GM03348 (cell line): ENCODE data around the gene C1QA.

Experiments used
- DNase-seq: peaks from one replicate; pipeline ENCODE4 v3.0.0; 2012; ENCODE audit warnings: low spot score

C1QA gene

GRCh38 chr1:22636353-22636752 lies at the start of gene C1QA:
Gene C1QA (plus strand): TSS chr1:22636628. CDS start chr1:22637617, 989 bp downstream.
- DNase-seq, result no peak

DNA sequence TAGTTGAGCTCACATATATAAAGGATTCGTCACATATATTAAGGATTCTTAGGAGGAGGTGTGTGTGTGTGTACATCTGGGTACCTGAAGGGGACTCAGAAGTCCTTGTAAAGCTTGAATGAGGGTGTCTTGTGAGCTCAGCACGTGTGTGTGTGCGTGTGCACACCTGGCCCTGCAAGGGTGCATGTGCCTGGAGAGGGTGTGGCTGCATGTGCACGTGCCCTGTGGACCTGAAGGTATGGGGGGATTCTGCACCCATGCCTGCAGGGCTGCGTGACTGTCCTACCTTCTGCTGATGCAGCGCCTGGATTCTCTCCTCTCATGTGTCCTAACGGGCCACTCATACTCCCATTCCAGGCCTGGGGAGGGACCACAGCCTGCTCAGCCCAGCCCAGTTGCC lies 49.2 kb upstream of the C1QA start:
- DNase-seq, result no peak

DNA sequence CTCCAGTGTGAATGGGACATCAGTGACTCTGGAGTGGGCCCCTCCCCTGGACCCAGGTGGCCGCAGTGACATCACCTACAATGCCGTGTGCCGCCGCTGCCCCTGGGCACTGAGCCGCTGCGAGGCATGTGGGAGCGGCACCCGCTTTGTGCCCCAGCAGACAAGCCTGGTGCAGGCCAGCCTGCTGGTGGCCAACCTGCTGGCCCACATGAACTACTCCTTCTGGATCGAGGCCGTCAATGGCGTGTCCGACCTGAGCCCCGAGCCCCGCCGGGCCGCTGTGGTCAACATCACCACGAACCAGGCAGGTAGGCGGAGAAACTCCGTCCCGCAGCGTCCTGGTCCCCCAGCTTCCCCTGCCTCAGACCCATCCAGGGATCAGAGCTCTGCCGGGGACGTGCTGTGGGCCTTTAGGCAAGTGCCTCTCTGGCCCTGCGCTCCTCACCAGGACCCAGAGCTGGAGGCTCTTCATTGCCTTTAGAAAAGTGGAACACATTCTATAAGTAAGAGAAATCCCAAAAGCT lies 47.5 kb upstream of the C1QA start:
- DNase-seq, result no peak

DNA sequence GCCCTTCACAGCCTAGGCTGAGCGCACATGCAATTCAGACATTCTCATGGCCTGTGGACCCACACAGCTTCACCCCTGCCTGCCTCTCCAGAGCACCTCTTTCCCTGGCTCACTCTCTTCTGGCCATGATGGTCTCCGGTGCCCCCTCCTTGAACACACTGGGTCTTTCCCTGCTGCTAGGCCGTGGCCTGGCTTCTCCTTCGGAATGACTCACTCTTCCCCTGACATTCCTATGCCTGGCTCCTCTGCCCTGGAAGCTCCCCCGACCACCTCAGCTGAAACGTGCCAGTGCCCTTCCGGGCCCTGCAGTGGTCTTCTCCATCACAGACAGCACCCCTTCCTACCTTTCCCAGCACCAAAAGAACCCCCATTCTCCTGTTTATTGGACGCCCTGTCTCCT lies 44.9 kb upstream of the C1QA start:
- DNase-seq, result no peak

GRCh38 chr1:22592051-22592450 lies 44.4 kb upstream of the C1QA start:
- no peak for DNase-seq

GRCh38 chr1:22592919-22593790 lies 43.3 kb upstream of the C1QA start:
- no peak for DNase-seq

DNA sequence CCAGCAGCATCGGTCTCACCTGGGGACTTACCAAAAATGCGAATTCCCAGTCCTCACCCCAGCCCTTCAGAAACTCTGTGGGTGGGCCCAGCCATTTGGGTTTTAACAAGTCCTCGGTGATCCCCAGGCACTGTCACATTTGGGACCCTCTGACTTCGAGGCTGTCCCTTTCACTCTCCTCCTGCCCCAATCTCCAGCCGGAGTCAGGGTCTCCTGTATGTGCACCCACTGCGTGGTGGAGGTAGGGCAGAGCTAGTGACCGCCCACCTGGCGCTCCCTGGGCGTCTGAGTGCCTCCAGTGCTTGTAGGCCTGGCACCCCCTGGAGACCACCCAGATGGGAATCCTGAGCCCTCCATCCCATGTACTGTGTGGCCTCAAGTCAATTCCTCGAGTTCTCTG lies 42.0 kb upstream of the C1QA start:
- no peak for DNase-seq

DNA sequence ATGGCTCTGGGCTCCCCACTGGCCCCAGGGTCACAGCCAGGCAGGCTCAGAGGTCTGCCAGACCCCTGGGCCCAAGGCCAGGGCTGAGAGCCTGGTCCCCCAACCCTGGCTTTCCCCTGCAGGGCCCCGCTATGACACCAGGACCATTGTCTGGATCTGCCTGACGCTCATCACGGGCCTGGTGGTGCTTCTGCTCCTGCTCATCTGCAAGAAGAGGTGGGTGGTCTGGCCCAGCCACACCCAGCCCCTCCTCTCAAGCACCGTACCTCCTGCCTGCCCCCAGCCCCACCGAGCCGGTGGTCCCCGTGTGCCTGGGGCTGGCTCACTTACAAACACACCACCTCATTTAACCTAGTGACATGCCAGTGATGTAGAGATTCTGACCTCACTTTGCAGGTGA lies 41.3 kb upstream of the C1QA start:
- no peak for DNase-seq

DNA sequence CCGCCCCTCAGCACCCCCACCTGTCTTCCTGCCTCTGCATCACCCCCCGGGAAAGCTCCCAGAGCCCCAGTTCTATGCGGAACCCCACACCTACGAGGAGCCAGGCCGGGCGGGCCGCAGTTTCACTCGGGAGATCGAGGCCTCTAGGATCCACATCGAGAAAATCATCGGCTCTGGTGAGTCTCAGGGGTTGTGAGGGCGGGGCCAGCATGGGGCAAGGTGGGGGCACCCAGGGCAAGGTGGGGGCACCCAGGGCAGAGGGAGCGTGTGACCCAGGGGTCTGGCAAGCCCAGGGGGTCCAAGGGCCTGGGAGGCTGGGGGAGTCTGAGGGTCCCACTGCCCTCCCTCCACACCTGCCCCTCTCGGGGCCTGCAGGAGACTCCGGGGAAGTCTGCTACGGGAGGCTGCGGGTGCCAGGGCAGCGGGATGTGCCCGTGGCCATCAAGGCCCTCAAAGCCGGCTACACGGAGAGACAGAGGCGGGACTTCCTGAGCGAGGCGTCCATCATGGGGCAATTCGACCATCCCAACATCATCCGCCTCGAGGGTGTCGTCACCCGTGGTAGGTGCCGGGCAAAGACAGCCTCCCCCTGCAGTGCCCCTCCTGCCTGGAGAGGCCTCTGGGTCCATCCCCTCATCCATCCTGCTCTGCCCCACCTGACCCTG lies 39.0 kb upstream of the C1QA start:
- DNase-seq, result no peak

GRCh38 chr1:22597996-22598395 lies 38.4 kb upstream of the C1QA start:
- DNase-seq, result no peak

DNA sequence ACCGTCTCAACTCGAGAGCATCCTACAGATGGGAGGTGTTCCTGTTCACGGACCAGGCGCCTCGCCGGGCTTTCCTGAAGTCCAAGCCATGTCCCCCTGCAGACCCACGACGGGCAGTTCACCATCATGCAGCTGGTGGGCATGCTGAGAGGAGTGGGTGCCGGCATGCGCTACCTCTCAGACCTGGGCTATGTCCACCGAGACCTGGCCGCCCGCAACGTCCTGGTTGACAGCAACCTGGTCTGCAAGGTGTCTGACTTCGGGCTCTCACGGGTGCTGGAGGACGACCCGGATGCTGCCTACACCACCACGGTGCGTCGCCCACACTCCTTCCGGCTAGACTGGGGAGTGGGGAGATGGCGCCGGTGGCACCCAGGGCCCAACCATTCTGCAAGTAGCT lies 37.7 kb upstream of the C1QA start:
- DNase-seq, result no peak

GRCh38 chr1:22600071-22600816 lies 36.2 kb upstream of the C1QA start:
- DNase-seq, result no peak

- no peak for DNase-seq
These were observed 35.4 kb upstream of the C1QA start for GRCh38 chr1:22600817-22601605.

DNA sequence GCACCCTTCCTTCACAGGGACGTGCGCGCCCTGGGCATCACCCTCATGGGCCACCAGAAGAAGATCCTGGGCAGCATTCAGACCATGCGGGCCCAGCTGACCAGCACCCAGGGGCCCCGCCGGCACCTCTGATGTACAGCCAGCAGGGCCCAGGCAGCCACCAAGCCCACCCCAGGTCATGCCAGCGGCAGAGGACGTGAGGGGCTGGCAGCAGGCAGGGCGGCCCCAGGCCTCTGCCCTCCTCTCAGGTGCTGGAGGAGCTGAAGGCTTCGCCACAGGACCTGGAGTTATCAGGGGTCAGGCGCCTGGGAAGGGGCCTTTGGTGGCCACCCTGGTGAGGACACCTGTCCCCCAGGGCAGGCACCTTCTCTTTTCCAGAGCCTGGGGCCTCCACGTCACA lies 34.8 kb upstream of the C1QA start:
- DNase-seq, result no peak

DNA sequence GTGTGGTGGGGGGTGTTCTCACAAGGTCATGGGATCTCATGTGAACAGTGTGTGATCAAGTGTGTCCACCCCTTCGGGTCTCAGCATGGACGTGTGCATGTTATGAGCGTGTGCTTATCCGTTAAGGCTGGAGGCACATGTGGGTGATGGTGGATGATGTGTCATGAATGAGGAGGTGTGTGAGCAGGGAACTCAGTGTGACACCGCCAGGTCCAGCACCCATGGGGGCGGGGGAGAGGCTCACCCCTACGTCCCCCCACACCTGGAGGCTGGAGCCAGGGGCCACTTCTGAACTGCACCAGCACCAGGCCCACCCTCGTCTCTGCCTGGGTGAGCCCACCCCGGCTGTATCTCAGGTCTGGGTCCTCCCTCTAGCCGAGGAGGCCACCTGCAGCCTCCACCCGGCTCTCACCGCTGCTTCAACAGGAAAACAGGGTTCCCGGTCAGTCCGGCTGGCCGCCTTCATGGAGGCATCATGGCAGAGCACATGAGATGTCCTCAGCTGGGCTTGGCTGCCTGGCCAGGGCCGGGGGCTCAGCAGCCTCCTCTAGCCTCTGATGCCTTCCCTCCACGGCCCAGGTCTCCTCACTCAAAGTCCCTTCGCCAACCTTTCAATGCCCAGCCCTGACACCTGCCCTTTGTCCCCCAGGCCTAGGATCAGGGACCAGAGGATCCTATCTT lies 34.2 kb upstream of the C1QA start:
- DNase-seq, result no peak

DNA sequence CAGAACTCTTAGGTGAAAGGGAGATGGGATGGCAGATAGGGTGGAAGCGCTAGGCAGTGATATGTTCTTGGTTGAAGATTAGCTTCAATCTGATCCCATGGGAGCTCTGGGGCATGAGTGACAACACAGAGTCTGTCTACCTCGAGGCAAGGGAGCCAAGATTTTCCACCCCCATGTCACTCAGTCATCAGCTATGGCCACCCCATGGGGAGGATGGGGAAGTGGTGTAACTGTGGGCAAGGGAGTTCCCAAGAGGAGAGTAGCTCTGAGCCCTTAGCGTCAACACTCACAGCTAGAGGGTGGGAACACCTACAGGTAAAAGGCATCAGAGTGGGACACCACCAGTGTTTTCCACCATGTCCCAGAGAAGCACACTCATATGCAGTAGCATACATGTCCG lies 30.3 kb upstream of the C1QA start:
- DNase-seq, result no peak

- peak; percentile 58 for DNase-seq
These were observed 29.3 kb upstream of the C1QA start for GRCh38 chr1:22607154-22607553.

DNA sequence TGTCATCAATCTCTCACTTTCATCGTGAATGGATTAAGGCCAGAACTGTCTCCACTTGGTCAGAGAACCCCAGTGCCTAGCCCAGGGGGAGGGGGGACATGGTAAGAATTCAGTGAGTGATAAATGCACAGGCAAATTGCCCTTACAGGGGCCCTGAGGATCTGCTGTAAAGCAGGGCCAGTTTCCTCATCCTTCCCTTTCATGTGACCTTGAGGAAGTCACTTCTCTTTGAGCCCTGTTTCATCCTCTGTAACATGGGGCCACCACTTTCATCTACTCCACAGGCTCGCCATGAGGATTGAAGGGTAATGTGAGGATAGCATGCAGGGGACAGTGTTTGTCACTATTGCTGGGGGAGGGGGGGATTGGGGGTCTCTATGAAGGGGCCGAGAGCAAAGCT lies 28.1 kb upstream of the C1QA start:
- no peak for DNase-seq

DNA sequence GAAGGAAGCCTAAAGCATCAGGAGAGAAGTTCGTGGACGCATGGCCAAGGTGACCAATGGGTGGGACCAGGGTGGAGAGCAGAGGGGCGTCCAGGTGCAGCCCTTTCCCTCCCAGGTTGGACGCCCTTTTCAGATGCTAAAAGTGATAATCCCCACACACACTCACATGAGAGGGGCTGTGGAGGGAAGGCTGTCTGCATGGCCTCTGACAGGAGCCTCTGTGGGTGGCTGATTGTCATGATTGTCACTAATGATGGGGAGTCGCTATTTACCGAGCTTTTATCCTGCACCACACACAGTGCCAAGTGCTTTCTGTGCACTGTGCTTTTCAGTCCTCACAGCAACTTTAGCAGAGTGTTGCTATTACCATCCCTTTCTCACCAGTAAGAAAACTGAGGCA lies 27.1 kb upstream of the C1QA start:
- no peak for DNase-seq

GRCh38 chr1:22611530-22611947 lies 24.9 kb upstream of the C1QA start:
- DNase-seq, result peak; percentile 64
